Body of pancreas (tissue), 4 donors: ENCODE measurements around the gene DOCK3.
A peak's percentile ranks its signal among the peaks of the same experiment; 100 is the strongest.

Source experiments
- POLR2A ChIP-seq, 3 donors: fragments of 450-650 bp; IDR thresholded peaks; one replicate each; pipeline ENCODE4 v1.6.1; 2016; ENCODE audit warnings: antibody characterized with exemption in 3 of 3, mild to moderate bottlenecking in 2 of 3
- TF ChIP-seq, protein P1 (sequence below), 7 experiments: fragments of 450-650 bp in 4 of 7; fragments of 200-600 bp in 3 of 7; sonication (generic) in 3 of 7; IDR thresholded peaks; one replicate each; pipeline ENCODE4 v1.5.1; 2016 to 2019; ENCODE audit warnings: antibody characterized with exemption in 7 of 7

DNA sequence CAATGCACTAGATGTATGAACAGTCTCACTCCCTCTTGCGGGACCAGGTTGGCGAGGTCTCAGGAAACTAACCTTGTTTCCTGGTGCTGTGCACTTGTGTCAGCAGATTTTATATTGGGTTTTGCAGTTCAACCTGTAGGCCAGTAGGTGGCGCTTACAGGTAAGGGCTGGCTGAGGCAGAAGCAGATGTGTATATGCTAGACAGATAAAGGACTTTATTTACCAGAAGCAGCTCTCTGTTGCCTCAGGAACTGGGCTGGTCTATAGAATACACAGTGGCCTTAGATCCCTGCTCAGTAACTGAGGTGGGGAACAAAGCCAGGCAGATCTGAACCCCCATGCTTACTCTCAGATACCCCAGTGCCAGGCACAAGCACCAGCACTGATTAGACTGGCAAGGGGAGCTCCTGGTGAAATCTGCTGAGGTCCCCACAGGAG, 296.8 kb downstream of the DOCK3 start:
- TF ChIP-seq, protein P1, sequence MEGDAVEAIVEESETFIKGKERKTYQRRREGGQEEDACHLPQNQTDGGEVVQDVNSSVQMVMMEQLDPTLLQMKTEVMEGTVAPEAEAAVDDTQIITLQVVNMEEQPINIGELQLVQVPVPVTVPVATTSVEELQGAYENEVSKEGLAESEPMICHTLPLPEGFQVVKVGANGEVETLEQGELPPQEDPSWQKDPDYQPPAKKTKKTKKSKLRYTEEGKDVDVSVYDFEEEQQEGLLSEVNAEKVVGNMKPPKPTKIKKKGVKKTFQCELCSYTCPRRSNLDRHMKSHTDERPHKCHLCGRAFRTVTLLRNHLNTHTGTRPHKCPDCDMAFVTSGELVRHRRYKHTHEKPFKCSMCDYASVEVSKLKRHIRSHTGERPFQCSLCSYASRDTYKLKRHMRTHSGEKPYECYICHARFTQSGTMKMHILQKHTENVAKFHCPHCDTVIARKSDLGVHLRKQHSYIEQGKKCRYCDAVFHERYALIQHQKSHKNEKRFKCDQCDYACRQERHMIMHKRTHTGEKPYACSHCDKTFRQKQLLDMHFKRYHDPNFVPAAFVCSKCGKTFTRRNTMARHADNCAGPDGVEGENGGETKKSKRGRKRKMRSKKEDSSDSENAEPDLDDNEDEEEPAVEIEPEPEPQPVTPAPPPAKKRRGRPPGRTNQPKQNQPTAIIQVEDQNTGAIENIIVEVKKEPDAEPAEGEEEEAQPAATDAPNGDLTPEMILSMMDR (IDR thresholded peaks at IDR 0.05) = peak; percentile 52 to 70 (median 64)
- no peak for TF ChIP-seq POLR2A (IDR thresholded peaks at IDR 0.05)
